GM12892 (cell line): Measurements from ENCODE around the gene GPS2. TPM values are rescaled to one million over a fixed set of nuclear protein-coding genes. Genes with fewer than 3 reads are reported as not detected.

ENCODE experiments used
- DNase-seq: peaks from one replicate; pipeline ENCODE4 v3.0.0; 2011; ENCODE audit not compliant: insufficient read length
- FAIRE-seq: peaks from 2 replicates; lab custom pipeline; 2011; peaks lifted over from hg19 to GRCh38; lab: Jason Lieb, UNC
- POLR2A ChIP-seq: IDR thresholded peaks from 2 replicates; pipeline ENCODE4 v1.6.1; 2011; ENCODE audit warnings: low read depth, low read length, control low read depth
- POLR2AphosphoS5 ChIP-seq: IDR thresholded peaks from 2 replicates; pipeline ENCODE4 v1.6.1; 2011; ENCODE audit warnings: low read depth, low read length, control low read depth
- TAF1 ChIP-seq: IDR thresholded peaks from 2 replicates; pipeline ENCODE4 v1.6.1; 2011; ENCODE audit warnings: low read depth, mild to moderate bottlenecking, control low read depth, low read length, borderline replicate concordance
- polyA plus RNA-seq: library from polyadenylated mRNA; unstranded; fragments of >200 nt; gene quantifications from one replicate; pipeline ENCODE4 v1.2.1, GENCODE V29; 2012; ENCODE audit warnings: missing spikeins, inconsistent platforms; ENCODE audit not compliant: missing spikeins

GPS2 gene, protein sequence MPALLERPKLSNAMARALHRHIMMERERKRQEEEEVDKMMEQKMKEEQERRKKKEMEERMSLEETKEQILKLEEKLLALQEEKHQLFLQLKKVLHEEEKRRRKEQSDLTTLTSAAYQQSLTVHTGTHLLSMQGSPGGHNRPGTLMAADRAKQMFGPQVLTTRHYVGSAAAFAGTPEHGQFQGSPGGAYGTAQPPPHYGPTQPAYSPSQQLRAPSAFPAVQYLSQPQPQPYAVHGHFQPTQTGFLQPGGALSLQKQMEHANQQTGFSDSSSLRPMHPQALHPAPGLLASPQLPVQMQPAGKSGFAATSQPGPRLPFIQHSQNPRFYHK
- polyA plus RNA-seq, result 32.7 TPM

DNA sequence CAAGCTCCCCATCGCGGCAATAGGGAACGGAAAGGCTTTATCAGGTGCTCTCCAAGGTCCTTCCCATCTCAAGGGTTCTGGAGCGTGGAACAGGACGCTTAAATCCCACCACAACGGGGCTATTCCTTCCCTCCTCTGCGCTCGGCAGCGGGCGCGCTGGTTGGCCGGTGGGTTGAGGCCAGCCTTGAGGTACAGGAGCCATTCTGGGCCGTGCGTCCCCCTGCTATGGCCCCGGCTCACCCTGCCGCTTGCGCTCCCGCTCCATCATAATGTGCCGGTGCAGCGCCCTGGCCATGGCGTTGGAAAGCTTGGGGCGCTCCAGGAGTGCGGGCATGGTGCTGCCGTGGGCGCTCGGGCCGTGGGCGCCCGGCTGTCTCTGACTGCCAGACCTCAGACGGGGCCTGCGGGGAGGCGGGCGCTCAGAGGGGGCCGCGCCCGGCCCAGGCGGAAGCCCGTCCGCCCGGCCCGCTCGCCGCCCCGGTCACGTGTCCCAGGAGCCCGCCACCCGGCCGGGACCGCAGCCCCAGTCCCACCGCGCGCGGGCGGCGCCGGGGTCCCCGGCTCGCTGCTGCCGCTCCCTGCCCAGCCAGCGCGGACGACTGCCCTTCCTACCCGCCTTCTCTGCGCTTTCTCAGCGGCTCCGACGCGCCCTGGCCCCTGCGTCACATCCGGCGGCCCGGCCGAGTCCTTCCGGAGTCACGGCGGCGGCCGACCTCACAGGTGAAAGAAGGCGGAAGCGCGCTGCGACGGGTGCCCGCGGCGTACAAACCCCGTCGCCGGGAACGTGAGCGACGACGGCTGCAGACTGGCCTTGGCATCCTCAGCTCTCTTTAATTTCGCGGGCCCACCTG is at the start of gene GPS2:
TSS of gene GPS2 (minus strand) at position 642 of the 851 bp plus-strand sequence. CDS start at position 334, 308 bp downstream.
- FAIRE-seq (peak; percentile 99), DNase-seq (peak; percentile 99)
- TF ChIP-seq POLR2A, result peak; percentile 81; the same call in 1 of the 2 replicates
- TF ChIP-seq TAF1, result peak; percentile 52; the same call in 1 of the 2 replicates
- TF ChIP-seq POLR2AphosphoS5, result peak; percentile 60

DNA sequence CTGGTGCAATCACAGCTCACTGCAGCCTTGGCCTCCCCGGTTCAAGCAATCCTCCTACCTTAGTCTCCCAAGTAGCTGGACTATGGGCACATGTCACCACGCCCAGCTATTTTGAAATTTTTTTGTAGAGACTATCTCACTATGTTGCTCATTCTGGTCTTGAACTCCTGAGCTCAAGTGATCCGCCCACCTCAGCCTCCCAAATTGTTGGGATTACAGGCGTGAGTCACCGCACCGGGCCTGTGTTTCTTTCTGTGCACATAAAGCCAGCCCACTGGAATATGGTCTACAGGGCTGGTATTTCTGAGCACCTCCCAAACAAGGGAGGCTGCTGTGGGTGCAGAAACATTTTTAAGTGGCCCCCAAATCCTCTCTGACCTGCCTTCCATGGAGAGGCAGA is 48.2 kb upstream of the GPS2 start:
- FAIRE-seq, result no peak
- no peak for DNase-seq
- TF ChIP-seq TAF1, result no peak
- TF ChIP-seq POLR2A, result no peak
- TF ChIP-seq POLR2AphosphoS5, result no peak

DNA sequence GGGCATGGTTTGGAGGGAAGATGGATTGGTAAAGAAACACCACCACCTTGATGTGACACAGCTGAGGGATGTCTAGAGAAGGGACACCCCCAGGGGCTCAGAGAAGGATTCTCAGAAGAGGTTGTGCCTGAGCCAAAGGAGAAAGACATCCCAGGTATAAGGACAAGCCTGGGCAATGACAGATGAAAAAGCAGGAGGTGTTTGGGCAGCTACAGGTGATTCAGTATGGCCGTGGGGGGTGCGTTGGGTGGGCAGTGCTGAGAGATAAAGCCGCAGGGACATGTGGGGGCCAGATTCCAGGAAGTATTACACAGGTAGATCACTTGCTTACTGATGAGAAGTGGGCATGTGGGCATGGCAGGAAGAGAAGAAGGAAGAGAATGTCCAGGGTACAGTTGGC is 46.7 kb upstream of the GPS2 start:
- no peak for FAIRE-seq
- TF ChIP-seq TAF1 (no peak), POLR2AphosphoS5 (no peak), POLR2A (no peak)

DNA sequence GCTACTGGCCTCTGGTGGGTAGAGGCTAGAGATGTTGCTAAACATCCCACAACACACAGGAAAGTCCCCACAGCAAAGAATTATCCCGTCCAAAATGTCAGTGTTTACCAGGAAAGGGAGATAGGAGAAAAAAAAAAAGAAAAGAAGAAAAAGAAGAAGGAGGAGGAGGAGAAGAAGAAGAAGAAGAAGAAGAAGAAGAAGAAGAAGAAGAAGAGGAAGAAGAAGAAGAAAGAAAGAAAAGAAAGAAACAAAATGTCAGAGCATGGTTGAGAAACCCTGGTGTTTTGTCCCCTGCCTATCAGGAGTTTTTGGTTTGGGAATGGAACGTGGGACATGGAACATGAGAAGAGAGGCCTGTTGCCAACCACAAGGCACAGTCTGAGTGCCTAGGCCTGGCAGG is 42.2 kb upstream of the GPS2 start:
- DNase-seq, result no peak
- TF ChIP-seq POLR2AphosphoS5, result no peak
- TF ChIP-seq POLR2A, result no peak
- no peak for TF ChIP-seq TAF1
- no peak for FAIRE-seq

More for the DNA sequence above, 46.7 kb upstream of the GPS2 start:
- DNase-seq, result no peak

DNA sequence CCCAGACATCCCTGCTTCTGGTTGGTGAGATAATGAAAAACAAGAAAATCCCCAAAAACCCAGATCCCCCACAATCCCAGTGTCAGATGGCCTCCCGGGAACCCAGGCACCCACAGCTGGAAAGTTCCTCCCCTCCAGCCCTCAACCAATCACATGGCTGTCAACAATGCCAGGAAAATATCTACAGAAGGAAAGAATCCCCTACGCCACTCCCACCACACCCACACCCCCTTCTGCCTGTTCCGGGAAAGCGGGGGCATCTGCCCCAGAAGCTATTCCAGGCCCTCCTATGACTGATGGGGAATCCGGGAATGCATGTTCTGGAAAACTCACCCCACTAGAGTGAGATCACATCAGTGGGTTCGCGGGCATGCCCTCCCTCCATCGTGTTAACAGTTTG is 41.6 kb upstream of the GPS2 start:
- DNase-seq, result no peak
- no peak for FAIRE-seq
- no peak for TF ChIP-seq POLR2A
- no peak for TF ChIP-seq POLR2AphosphoS5
- no peak for TF ChIP-seq TAF1

DNA sequence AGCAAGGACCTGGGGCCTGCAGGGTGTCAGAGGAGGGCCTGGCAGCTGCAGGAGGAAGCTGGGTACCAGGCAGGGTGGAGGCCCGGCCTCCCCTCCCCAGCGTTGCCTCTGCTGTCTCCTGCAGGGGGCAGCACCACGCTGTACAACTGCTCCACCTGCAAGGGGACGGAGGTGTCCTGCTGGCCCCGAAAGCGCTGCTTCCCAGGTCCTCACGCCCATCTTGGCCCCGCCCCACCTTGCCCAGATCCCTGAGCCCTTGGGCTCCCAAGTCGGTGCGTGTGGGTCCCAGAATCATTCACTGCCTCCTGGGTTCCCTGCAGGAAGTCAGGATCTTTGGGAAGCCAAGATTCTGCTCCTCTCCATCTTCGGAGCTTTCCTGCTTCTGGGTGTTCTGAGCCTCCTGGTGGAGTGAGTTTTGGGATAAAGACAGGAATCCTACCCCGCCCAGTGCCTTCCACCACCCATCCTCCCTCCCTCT is 41.0 kb upstream of the GPS2 start:
- FAIRE-seq (peak; percentile 100), DNase-seq (peak; percentile 85)
- no peak for TF ChIP-seq POLR2A

DNA sequence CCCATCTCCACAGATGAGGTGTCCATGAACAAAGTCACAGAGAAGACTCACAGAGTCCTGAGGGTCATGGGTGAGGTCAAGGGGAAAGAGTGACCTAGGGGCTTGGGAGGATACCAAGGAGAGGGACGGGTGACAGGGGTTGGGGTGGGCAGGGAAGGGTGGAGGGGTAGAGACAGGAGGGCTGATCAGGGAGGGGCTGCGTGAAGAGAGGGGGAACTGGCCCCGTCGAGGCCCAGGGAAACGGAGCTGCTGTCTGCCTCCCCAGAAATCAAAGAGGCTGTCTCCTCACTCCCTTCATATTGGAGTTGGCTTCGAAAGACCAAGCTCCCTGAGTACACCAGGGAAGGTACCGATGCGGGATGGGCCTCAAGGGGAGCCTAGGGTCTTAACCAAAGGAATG is 40.4 kb upstream of the GPS2 start:
- DNase-seq (no peak), FAIRE-seq (no peak)
- TF ChIP-seq POLR2A (no peak), TAF1 (no peak), POLR2AphosphoS5 (no peak)

DNA sequence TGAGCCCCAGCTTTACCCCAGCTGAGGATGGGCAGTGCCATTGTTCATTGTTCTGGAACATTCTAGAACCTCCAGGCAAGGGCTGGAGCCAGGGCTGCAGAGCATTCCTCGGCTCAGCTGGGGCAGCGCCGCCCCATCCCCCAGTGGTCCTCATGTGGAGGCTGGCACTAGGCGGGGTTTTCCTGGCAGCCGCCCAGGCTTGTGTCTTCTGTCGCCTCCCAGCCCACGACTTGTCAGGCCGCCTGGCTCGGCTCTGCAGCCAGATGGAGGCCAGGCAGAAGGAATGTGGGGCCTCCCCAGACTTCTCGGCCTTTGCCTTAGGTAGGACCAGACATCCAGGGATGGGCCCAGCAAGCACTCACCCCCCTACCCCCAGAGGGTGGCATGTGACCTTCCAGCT is 39.9 kb upstream of the GPS2 start, which contains the start of gene TMEM95:
TSS of gene TMEM95 (plus strand) at position 104 of the 400 bp plus-strand sequence. CDS start at position 153, 49 bp downstream.
- DNase-seq, result no peak
- TF ChIP-seq TAF1 (no peak), POLR2A (no peak), POLR2AphosphoS5 (no peak)
- FAIRE-seq, result no peak

DNA sequence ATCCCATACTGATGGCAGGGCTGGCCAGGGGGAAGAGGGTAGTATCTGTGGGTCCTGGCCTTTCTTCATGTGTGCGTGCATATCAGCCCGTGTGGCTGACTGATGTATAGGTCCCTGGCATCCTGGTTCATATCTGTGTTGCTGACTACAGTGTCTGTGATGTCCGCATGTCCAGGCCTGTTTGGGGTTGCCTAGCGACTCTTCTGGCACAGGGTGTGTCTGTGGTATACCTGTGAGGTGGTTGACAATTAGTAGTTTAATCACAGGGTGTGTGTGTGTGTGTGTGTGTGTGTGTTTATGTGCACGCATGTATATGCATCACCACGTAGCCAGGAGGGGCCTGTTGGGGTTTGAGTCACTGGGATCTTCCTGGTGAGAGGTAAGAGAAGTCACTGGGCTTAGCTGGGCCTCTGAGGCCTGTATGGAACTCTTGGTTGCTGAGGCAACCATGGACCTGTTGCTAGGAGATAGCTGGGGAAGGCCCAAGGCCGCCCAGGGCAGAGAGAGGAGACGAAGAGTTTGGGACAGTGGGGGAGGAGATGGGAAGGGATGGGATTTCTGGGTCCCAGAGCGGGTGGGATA is 39.2 kb upstream of the GPS2 start:
- DNase-seq (no peak), FAIRE-seq (peak; percentile 67)
- TF ChIP-seq POLR2AphosphoS5 (no peak), POLR2A (no peak), TAF1 (no peak)

DNA sequence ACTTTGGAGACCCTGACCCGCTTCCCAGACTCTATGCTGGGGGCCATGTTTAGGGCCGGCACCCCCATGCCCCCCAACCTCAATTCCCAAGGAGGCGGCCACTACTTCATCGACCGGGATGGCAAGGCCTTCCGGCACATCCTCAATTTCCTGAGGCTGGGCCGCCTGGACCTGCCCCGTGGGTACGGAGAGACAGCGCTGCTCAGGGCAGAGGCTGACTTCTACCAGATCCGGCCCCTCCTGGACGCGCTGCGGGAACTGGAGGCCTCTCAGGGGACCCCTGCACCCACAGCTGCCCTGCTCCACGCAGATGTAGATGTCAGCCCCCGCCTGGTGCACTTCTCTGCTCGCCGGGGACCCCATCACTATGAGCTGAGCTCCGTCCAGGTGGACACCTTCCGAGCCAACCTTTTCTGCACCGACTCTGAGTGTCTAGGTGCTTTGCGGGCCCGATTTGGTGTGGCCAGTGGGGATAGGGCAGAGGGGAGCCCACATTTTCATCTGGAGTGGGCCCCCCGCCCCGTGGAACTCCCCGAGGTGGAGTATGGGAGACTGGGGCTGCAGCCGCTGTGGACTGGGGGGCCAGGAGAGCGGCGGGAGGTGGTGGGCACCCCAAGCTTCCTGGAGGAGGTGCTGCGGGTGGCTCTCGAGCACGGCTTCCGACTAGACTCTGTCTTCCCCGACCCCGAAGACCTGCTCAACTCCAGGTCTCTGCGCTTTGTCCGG is 37.9 kb upstream of the GPS2 start:
- DNase-seq, result no peak
- TF ChIP-seq POLR2AphosphoS5 (no peak), POLR2A (no peak)
- no peak for FAIRE-seq

DNA sequence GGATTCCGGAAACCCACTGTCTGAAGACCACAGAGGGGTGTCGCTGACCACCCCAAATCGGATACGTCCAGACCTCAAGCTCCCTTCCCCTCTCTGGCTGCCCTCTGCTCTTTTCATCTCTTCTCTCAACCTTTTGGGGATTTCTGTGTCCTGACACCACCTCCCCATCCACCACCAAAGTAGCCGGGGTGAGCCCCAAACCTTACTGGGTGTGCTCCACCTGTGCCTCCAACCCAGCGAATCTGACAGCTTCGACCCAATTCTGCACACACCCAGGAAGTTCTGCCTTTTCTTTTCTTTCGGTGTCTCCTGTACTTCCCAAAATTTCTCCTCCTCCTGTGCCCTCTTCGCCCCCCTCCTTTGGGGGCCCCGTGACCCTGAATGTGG is 37.3 kb upstream of the GPS2 start:
- no peak for DNase-seq
- TF ChIP-seq POLR2AphosphoS5 (no peak), POLR2A (no peak), TAF1 (no peak)
- FAIRE-seq, result peak; percentile 73
